Tibial nerve (tissue), 4 donors: ENCODE results near the gene SUFU.

Experiments used
- EP300 ChIP-seq, 2 donors: sonication (generic); formaldehyde crosslinking; IDR thresholded peaks; one replicate each; pipeline ENCODE4 v1.6.1; 2017; ENCODE audit warnings: antibody characterized with exemption in 2 of 2, mild to moderate bottlenecking in 1 of 2
- POLR2A ChIP-seq, 2 donors: fragments of 450-650 bp; IDR thresholded peaks; one replicate each; pipeline ENCODE4 v1.6.1; 2017; ENCODE audit warnings: antibody characterized with exemption in 2 of 2, mild to moderate bottlenecking in 2 of 2, moderate library complexity in 2 of 2
- TF ChIP-seq, protein P1 (sequence below), 5 experiments: fragments of 200-600 bp in 3 of 5; fragments of 450-650 bp in 2 of 5; sonication (generic) in 3 of 5; IDR thresholded peaks; one replicate each; pipeline ENCODE4 v1.5.1; 2016 to 2019; ENCODE audit warnings: antibody characterized with exemption in 5 of 5, mild to moderate bottlenecking in 3 of 5, moderate library complexity in 2 of 5

DNA sequence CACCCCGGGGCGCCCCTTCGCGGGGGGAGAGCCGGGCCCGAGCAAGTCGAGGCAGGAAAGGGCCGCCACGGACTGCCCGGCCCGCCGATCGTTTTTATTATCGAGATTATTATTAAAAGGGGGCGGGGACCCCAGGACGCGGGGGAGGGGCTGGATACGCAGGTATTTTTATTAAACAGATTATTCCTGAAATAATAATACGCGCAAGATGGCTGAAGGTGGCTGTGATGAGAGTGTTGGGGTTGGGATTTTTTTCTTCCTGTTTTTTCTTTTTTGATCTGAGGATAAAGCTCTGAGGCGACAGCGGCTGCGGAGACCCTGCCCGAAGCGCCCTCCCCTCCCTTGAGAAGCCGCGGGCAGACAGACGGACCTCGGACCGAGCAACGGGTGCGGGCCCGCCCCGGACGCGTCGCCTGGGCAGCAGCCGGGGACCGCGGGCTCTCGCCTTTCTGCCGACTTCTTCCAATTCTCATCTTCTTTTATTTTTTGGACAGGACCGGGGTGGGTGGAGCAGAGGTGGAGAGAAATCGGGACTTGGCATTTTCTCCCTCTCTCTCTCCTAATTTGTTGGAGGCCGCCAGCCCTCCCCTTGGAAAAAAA lies 139.1 kb downstream of the SUFU start:
- TF ChIP-seq, protein P1, sequence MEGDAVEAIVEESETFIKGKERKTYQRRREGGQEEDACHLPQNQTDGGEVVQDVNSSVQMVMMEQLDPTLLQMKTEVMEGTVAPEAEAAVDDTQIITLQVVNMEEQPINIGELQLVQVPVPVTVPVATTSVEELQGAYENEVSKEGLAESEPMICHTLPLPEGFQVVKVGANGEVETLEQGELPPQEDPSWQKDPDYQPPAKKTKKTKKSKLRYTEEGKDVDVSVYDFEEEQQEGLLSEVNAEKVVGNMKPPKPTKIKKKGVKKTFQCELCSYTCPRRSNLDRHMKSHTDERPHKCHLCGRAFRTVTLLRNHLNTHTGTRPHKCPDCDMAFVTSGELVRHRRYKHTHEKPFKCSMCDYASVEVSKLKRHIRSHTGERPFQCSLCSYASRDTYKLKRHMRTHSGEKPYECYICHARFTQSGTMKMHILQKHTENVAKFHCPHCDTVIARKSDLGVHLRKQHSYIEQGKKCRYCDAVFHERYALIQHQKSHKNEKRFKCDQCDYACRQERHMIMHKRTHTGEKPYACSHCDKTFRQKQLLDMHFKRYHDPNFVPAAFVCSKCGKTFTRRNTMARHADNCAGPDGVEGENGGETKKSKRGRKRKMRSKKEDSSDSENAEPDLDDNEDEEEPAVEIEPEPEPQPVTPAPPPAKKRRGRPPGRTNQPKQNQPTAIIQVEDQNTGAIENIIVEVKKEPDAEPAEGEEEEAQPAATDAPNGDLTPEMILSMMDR (IDR thresholded peaks at IDR 0.05), result peak in 1 of 5 experiments; percentile 5
- peak; percentile 42 to 56 for TF ChIP-seq POLR2A (IDR thresholded peaks at IDR 0.05)
- peak in 1 of 2 donors; percentile 72 for TF ChIP-seq EP300 (IDR thresholded peaks at IDR 0.05)
